WTC11 (cell line): ENCODE results near the gene ZNF700. TPM values are rescaled to one million over a fixed set of nuclear protein-coding genes. Genes with fewer than 3 reads are reported as not detected.

ENCODE experiments used
- total RNA-seq: library from RNA; stranded (reverse); gene quantifications from 3 replicates; pipeline ENCODE4 v1.2.3, GENCODE V29; 2021

ZNF700 gene
- total RNA-seq, 1 experiment from 2014 or later, result 9.1 TPM

Other genes starting within 250 kb of the ZNF700 start
- gene ZNF823, start 186.2 kb upstream of the ZNF700 start, total RNA-seq, result 4.4 to 5.4 TPM (median 4.6 TPM) in 3 replicates
- 1.0 to 2.2 TPM (median 1.8 TPM) in 3 replicates for gene ZNF441, start 158.1 kb upstream of the ZNF700 start, total RNA-seq
- gene ZNF491, start 126.6 kb upstream of the ZNF700 start, total RNA-seq, result 1.1 to 2.1 TPM (median 1.3 TPM) in 3 replicates
- gene ZNF440, start 110.8 kb upstream of the ZNF700 start, total RNA-seq, result 10.9 to 16.4 TPM (median 12.7 TPM) in 3 replicates
- gene ZNF439, start 76.4 kb upstream of the ZNF700 start, total RNA-seq, result 5.7 to 8.5 TPM (median 7.2 TPM) in 3 replicates
- gene ZNF69, start 37.3 kb upstream of the ZNF700 start, total RNA-seq, result 24.5 to 28.7 TPM (median 24.6 TPM) in 3 replicates
- 2.4 to 3.1 TPM (median 2.9 TPM) in 3 replicates for gene ZNF763, start 39.9 kb downstream of the ZNF700 start, total RNA-seq
- gene ZNF433, start 110.6 kb downstream of the ZNF700 start, total RNA-seq, result 2.9 TPM in 3 replicates
- gene ZNF878, start 127.9 kb downstream of the ZNF700 start, total RNA-seq, result 10.1 to 12.5 TPM (median 10.7 TPM) in 3 replicates
- 9.1 to 10.5 TPM (median 9.4 TPM) in 3 replicates for gene ZNF844, start 139.6 kb downstream of the ZNF700 start, total RNA-seq
- gene ZNF20, start 215.2 kb downstream of the ZNF700 start, total RNA-seq, result 5.0 to 9.1 TPM (median 7.8 TPM) in 3 replicates
- gene ZNF625, start 231.6 kb downstream of the ZNF700 start, total RNA-seq, result 23.9 to 26.0 TPM (median 24.5 TPM) in 3 replicates
- gene ZNF136, start 238.0 kb downstream of the ZNF700 start, total RNA-seq, result 6.2 to 6.7 TPM (median 6.7 TPM) in 3 replicates